Neuronal stem cell (in vitro differentiated cells): Measurements from ENCODE around the gene ZNHIT1. TPM values are rescaled to one million over a fixed set of nuclear protein-coding genes. Genes with fewer than 3 reads are reported as not detected.

Source experiments
- DNase-seq: peaks from one replicate; pipeline ENCODE4 v3.0.0-alpha.2; 2013; ENCODE audit warnings: low spot score
- H2AFZ ChIP-seq: one replicate; pipeline ENCODE4 v1.6.1; 2013; ENCODE audit warnings: mild to moderate bottlenecking, low read length, inconsistent platforms
- H2AK5ac ChIP-seq: 2 replicates; pipeline ENCODE4 v1.6.1; 2013; ENCODE audit warnings: low read depth, mild to moderate bottlenecking, inconsistent platforms, low read length, moderate library complexity, mixed read lengths
- H2BK120ac ChIP-seq: 2 replicates; pipeline ENCODE4 v1.6.1; 2013; ENCODE audit warnings: low read depth, mild to moderate bottlenecking, inconsistent platforms, low read length, moderate library complexity, mixed read lengths
- H2BK12ac ChIP-seq: one replicate; pipeline ENCODE4 v1.6.1; 2013; ENCODE audit warnings: low read length, inconsistent platforms
- H2BK15ac ChIP-seq: 2 replicates; pipeline ENCODE4 v1.6.1; 2013; ENCODE audit warnings: mild to moderate bottlenecking, low read length, inconsistent platforms, mixed read lengths
- H2BK5ac ChIP-seq: one replicate; pipeline ENCODE4 v1.6.1; 2013; ENCODE audit warnings: inconsistent platforms, mild to moderate bottlenecking, low read length, moderate library complexity
- H3K14ac ChIP-seq: one replicate; pipeline ENCODE4 v1.6.1; 2013; ENCODE audit warnings: low read length, inconsistent platforms
- H3K18ac ChIP-seq: 2 replicates; pipeline ENCODE4 v1.6.1; 2013; ENCODE audit warnings: low read length, inconsistent platforms
- H3K23ac ChIP-seq: 2 replicates; pipeline ENCODE4 v1.6.1; 2013; ENCODE audit warnings: low read depth, mild to moderate bottlenecking, mixed read lengths, low read length, inconsistent platforms; ENCODE audit not compliant: poor library complexity
- H3K27ac ChIP-seq: replicated peaks from 3 replicates; pipeline ENCODE4 v1.5.1; 2013; ENCODE audit warnings: low read length, inconsistent platforms
- H3K27me3 ChIP-seq, 3 experiments: 2 replicates each; pipeline ENCODE4 v1.6.1; 2013; ENCODE audit warnings: low read length in 3 of 3, mild to moderate bottlenecking in 2 of 3, inconsistent platforms in 1 of 3, low read depth in 1 of 3, mixed read lengths in 1 of 3, moderate library complexity in 1 of 3; ENCODE audit not compliant: control insufficient read depth in 3 of 3, insufficient read depth in 3 of 3
- H3K36me3 ChIP-seq, 2 donors: replicated peaks in 1 of 2; 2 replicates each; pipeline ENCODE4 v1.6.1; 2013; ENCODE audit warnings: low read length in 2 of 2; ENCODE audit not compliant: control insufficient read depth in 2 of 2, insufficient read depth in 2 of 2
- H3K4ac ChIP-seq: 2 replicates; pipeline ENCODE4 v1.6.1; 2013; ENCODE audit warnings: inconsistent platforms, mild to moderate bottlenecking, low read length, moderate library complexity
- H3K4me1 ChIP-seq, 2 donors: 1 replicate in 1 of 2; 2 replicates in 1 of 2; pipeline ENCODE4 v1.6.1; 2013; ENCODE audit warnings: low read length in 2 of 2, low read depth in 1 of 2; ENCODE audit not compliant: control insufficient read depth in 2 of 2, insufficient read depth in 1 of 2
- H3K4me2 ChIP-seq: one replicate; pipeline ENCODE4 v1.6.1; 2013; ENCODE audit warnings: mild to moderate bottlenecking, low read length, inconsistent platforms; ENCODE audit not compliant: insufficient read depth, poor library complexity, severe bottlenecking
- H3K4me3 ChIP-seq, 2 donors: 2 replicates each; pipeline ENCODE4 v1.5.1; 2013; ENCODE audit warnings: low read length in 2 of 2, mild to moderate bottlenecking in 2 of 2, inconsistent platforms in 1 of 2, moderate library complexity in 1 of 2
- H3K79me1 ChIP-seq: one replicate; pipeline ENCODE4 v1.6.1; 2013; ENCODE audit warnings: low read depth, mild to moderate bottlenecking, inconsistent platforms, low read length, moderate library complexity
- H3K9ac ChIP-seq: one replicate; pipeline ENCODE4 v1.6.1; 2013; ENCODE audit warnings: mild to moderate bottlenecking, low read depth, low read length, inconsistent platforms; ENCODE audit not compliant: poor library complexity
- H3K9me3 ChIP-seq, 2 donors: replicated peaks in 1 of 2; 2 replicates each; pipeline versions ENCODE3 to v1.6.1; 2013; ENCODE audit warnings: low read length in 2 of 2, mild to moderate bottlenecking in 2 of 2, inconsistent platforms in 1 of 2, low read depth in 1 of 2, mixed read lengths in 1 of 2, moderate library complexity in 1 of 2; ENCODE audit not compliant: control insufficient read depth in 2 of 2, insufficient read depth in 1 of 2
- H4K8ac ChIP-seq: one replicate; pipeline ENCODE4 v1.6.1; 2013; ENCODE audit warnings: low read depth, mild to moderate bottlenecking, inconsistent platforms, low read length, moderate library complexity
- H4K91ac ChIP-seq: one replicate; pipeline ENCODE4 v1.6.1; 2013; ENCODE audit warnings: low read length, low read depth, mild to moderate bottlenecking, inconsistent platforms; ENCODE audit not compliant: poor library complexity
- WGBS, 2 donors: extraction: QIAGEN DNeasy Blood & Tissue Kit; methylation state at CpG; one replicate each; pipeline ENCODE4 v1.1.7; 2013; ENCODE audit warnings: missing lambda C conversion rate in 2 of 2, mixed read lengths in 1 of 2; ENCODE audit not compliant: insufficient read length in 2 of 2, insufficient replicate concordance in 1 of 2; ENCODE audit errors: extremely low coverage in 2 of 2; 5-methylcytosine and 5-hydroxymethylcytosine counted together
- small RNA-seq: library from polyadenylated mRNA; stranded (forward); fragments of <200 nt; extraction: miRNeasy Mini kit (QIAGEN cat#:217004); gene quantifications from one replicate; pipeline ENCODE3, GENCODE V24; 2013; ENCODE audit not compliant: insufficient read depth

The ZNHIT1 gene

GRCh38 chr7:101271021-101271420 is 53.1 kb downstream of the ZNHIT1 start:
- Histone ChIP-seq H3K23ac (no peak overlapping the region), H3K4ac (no peak overlapping the region), H3K9ac (no peak overlapping the region), H2AFZ (no peak overlapping the region), H3K4me1 (peaks cover 7 to 8% of the 10 kb centered on the region in 2 donors), H2BK5ac (no peak overlapping the region), H3K18ac (no peak overlapping the region), H3K27me3 (no peaks in the 10 kb centered on the region), H2BK15ac (no peak overlapping the region), H2AK5ac (no peak overlapping the region), H3K4me2 (no peak overlapping the region), H3K9me3 (no peaks in the 10 kb centered on the region), H3K4me3 (no peak overlapping the region), H4K8ac (no peak overlapping the region), H2BK120ac (no peak overlapping the region), H3K79me1 (no peaks in the 10 kb centered on the region), H3K27ac (no peak overlapping the region), H4K91ac (no peak overlapping the region), H2BK12ac (no peak overlapping the region), H3K36me3 (no peaks in the 10 kb centered on the region), H3K14ac (no peak overlapping the region)
- no CpG with 5 or more reads among the region's 5 CpGs for WGBS, 2 donors
- no peak for DNase-seq

GRCh38 chr7:101273206-101273605 is 55.2 kb downstream of the ZNHIT1 start:
- Histone ChIP-seq H3K36me3 (no peaks in the 10 kb centered on the region), H3K79me1 (no peaks in the 10 kb centered on the region), H3K27ac (no peak overlapping the region), H3K23ac (no peak overlapping the region), H2BK15ac (no peak overlapping the region), H4K91ac (no peak overlapping the region), H3K4me3 (no peak overlapping the region), H3K4me2 (no peak overlapping the region), H3K4me1 (peaks cover 7 to 8% of the 10 kb centered on the region in 2 donors), H2BK120ac (no peak overlapping the region), H3K9me3 (no peaks in the 10 kb centered on the region), H3K4ac (no peak overlapping the region), H2AK5ac (no peak overlapping the region), H3K27me3 (peaks cover 0 to 2% (median 0%) of the 10 kb centered on the region in 3 experiments), H2BK12ac (no peak overlapping the region), H2AFZ (peak overlapping the region; percentile 11), H3K14ac (no peak overlapping the region), H3K9ac (no peak overlapping the region), H4K8ac (no peak overlapping the region), H3K18ac (no peak overlapping the region), H2BK5ac (no peak overlapping the region)
- no CpG with 5 or more reads among the region's 4 CpGs for WGBS, 2 donors
- no peak for DNase-seq

Small RNA genes lying within 50 kb of the gene (small RNA-seq; reads per million reads assigned to genes)
- gene RNU6-1104P, result not detected
